Measurements from ENCODE around the gene CCDC185. TPM values are rescaled to one million over a fixed set of nuclear protein-coding genes. Genes with fewer than 3 reads are reported as not detected.

Gene CCDC185
- total and polyA plus RNA-seq, 2 of the 13 experiments (the other 11 are each of a cell fraction or from before 2014, with no cell fraction given), result not detected

DNA sequence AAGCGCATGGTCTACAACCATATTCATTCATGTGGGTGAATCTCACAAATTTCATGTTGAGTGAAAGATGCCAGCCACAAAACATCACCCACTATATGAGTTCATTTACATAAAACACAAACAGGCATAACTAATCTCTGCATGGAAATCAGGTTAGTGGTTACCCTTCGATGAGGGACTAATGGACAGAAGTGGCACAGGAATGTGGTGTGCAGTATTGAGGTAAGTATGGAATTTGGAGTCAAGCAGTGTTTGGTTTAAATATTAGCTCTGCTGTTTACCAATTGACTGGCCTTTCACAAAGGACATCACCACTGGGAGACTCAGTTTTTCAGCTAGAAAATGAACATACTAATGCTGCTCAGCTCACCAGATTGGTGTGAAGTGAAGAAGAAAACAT lies 24.2 kb downstream of the CCDC185 start (continued):
- TF ChIP-seq, protein P1, sequence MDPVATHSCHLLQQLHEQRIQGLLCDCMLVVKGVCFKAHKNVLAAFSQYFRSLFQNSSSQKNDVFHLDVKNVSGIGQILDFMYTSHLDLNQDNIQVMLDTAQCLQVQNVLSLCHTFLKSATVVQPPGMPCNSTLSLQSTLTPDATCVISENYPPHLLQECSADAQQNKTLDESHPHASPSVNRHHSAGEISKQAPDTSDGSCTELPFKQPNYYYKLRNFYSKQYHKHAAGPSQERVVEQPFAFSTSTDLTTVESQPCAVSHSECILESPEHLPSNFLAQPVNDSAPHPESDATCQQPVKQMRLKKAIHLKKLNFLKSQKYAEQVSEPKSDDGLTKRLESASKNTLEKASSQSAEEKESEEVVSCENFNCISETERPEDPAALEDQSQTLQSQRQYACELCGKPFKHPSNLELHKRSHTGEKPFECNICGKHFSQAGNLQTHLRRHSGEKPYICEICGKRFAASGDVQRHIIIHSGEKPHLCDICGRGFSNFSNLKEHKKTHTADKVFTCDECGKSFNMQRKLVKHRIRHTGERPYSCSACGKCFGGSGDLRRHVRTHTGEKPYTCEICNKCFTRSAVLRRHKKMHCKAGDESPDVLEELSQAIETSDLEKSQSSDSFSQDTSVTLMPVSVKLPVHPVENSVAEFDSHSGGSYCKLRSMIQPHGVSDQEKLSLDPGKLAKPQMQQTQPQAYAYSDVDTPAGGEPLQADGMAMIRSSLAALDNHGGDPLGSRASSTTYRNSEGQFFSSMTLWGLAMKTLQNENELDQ (CRISPR knock-in tag; IDR thresholded peaks at IDR 0.05; ENCODE audit: borderline replicate concordance), result no peak
- TF ChIP-seq, protein P2, sequence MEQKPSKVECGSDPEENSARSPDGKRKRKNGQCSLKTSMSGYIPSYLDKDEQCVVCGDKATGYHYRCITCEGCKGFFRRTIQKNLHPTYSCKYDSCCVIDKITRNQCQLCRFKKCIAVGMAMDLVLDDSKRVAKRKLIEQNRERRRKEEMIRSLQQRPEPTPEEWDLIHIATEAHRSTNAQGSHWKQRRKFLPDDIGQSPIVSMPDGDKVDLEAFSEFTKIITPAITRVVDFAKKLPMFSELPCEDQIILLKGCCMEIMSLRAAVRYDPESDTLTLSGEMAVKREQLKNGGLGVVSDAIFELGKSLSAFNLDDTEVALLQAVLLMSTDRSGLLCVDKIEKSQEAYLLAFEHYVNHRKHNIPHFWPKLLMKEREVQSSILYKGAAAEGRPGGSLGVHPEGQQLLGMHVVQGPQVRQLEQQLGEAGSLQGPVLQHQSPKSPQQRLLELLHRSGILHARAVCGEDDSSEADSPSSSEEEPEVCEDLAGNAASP (CRISPR knock-in tag; IDR thresholded peaks at IDR 0.05; ENCODE audit: borderline replicate concordance), result no peak
- TF ChIP-seq NFE2L1 (CRISPR knock-in tag; IDR thresholded peaks at IDR 0.05; ENCODE audit: borderline replicate concordance) (no peak), ZNF567 (CRISPR knock-in tag; IDR thresholded peaks at IDR 0.05; ENCODE audit: borderline replicate concordance) (no peak), ZNF562 (CRISPR knock-in tag; IDR thresholded peaks at IDR 0.05; ENCODE audit: borderline replicate concordance) (no peak), ATAD3A (CRISPR knock-in tag; IDR thresholded peaks at IDR 0.05) (no peak), TBX3 (IDR thresholded peaks at IDR 0.05; ENCODE audit: borderline replicate concordance) (no peak), SRY (CRISPR knock-in tag; IDR thresholded peaks at IDR 0.05) (no peak), ZNF264 (CRISPR knock-in tag; IDR thresholded peaks at IDR 0.05) (no peak), SP2 (CRISPR knock-in tag; IDR thresholded peaks at IDR 0.05) (no peak), ZNF501 (CRISPR knock-in tag; IDR thresholded peaks at IDR 0.05) (no peak), SOX5 (CRISPR knock-in tag; IDR thresholded peaks at IDR 0.05; ENCODE audit: borderline replicate concordance) (0 out of 2 replicates have a peak, but pooled peaks have one; percentile 17), ZNF790 (CRISPR knock-in tag; IDR thresholded peaks at IDR 0.05; ENCODE audit: borderline replicate concordance) (no peak), HHEX (CRISPR knock-in tag; IDR thresholded peaks at IDR 0.05) (no peak), HOXA7 (CRISPR knock-in tag; IDR thresholded peaks at IDR 0.05) (no peak), IKZF1 (IDR thresholded peaks at IDR 0.05) (no peak)
- TF ChIP-seq, protein P3, sequence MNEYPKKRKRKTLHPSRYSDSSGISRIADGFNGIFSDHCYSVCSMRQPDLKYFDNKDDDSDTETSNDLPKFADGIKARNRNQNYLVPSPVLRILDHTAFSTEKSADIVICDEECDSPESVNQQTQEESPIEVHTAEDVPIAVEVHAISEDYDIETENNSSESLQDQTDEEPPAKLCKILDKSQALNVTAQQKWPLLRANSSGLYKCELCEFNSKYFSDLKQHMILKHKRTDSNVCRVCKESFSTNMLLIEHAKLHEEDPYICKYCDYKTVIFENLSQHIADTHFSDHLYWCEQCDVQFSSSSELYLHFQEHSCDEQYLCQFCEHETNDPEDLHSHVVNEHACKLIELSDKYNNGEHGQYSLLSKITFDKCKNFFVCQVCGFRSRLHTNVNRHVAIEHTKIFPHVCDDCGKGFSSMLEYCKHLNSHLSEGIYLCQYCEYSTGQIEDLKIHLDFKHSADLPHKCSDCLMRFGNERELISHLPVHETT (CRISPR knock-in tag; conservative IDR thresholded peaks at IDR 0.05), result no peak
- TF ChIP-seq, protein P4, sequence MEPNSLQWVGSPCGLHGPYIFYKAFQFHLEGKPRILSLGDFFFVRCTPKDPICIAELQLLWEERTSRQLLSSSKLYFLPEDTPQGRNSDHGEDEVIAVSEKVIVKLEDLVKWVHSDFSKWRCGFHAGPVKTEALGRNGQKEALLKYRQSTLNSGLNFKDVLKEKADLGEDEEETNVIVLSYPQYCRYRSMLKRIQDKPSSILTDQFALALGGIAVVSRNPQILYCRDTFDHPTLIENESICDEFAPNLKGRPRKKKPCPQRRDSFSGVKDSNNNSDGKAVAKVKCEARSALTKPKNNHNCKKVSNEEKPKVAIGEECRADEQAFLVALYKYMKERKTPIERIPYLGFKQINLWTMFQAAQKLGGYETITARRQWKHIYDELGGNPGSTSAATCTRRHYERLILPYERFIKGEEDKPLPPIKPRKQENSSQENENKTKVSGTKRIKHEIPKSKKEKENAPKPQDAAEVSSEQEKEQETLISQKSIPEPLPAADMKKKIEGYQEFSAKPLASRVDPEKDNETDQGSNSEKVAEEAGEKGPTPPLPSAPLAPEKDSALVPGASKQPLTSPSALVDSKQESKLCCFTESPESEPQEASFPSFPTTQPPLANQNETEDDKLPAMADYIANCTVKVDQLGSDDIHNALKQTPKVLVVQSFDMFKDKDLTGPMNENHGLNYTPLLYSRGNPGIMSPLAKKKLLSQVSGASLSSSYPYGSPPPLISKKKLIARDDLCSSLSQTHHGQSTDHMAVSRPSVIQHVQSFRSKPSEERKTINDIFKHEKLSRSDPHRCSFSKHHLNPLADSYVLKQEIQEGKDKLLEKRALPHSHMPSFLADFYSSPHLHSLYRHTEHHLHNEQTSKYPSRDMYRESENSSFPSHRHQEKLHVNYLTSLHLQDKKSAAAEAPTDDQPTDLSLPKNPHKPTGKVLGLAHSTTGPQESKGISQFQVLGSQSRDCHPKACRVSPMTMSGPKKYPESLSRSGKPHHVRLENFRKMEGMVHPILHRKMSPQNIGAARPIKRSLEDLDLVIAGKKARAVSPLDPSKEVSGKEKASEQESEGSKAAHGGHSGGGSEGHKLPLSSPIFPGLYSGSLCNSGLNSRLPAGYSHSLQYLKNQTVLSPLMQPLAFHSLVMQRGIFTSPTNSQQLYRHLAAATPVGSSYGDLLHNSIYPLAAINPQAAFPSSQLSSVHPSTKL (CRISPR knock-in tag; IDR thresholded peaks at IDR 0.05), result 0 out of 2 replicates have a peak, but pooled peaks have one; percentile 43
- TF ChIP-seq, protein P5, sequence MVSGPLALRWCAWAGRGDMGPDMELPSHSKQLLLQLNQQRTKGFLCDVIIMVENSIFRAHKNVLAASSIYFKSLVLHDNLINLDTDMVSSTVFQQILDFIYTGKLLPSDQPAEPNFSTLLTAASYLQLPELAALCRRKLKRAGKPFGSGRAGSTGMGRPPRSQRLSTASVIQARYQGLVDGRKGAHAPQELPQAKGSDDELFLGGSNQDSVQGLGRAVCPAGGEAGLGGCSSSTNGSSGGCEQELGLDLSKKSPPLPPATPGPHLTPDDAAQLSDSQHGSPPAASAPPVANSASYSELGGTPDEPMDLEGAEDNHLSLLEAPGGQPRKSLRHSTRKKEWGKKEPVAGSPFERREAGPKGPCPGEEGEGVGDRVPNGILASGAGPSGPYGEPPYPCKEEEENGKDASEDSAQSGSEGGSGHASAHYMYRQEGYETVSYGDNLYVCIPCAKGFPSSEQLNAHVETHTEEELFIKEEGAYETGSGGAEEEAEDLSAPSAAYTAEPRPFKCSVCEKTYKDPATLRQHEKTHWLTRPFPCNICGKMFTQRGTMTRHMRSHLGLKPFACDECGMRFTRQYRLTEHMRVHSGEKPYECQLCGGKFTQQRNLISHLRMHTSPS (CRISPR knock-in tag; IDR thresholded peaks at IDR 0.05; ENCODE audit: low read depth), result no peak
- TF ChIP-seq, protein P6, sequence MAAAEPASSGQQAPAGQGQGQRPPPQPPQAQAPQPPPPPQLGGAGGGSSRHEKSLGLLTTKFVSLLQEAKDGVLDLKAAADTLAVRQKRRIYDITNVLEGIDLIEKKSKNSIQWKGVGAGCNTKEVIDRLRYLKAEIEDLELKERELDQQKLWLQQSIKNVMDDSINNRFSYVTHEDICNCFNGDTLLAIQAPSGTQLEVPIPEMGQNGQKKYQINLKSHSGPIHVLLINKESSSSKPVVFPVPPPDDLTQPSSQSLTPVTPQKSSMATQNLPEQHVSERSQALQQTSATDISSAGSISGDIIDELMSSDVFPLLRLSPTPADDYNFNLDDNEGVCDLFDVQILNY (CRISPR knock-in tag; conservative IDR thresholded peaks at IDR 0.05), result no peak

Data from HepG2 (cell line).